Measurements from ENCODE around the gene MYO5C.

The MYO5C gene

DNA sequence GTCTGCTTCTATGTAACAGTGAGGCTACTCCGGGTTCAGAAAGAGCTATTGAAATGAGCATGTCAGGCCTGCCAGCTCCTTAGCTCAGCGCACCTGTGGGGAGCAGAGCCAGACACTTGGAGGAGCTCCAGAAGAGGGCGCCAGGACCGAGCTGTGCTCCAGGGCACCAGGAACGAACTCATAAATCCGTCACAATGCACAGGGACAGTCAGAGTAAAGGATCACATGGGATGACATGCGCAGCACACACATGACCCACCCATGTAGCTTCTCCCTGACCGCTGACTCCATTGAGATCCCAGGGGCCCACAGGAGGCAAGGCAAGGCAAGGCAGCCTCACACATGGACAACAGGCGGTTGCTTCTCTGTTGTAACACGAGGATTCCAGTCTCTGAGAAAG, 78.4 kb downstream of the MYO5C start:
- no peak for DNase-seq (ENCODE audit: low read depth, low spot score)

DNA sequence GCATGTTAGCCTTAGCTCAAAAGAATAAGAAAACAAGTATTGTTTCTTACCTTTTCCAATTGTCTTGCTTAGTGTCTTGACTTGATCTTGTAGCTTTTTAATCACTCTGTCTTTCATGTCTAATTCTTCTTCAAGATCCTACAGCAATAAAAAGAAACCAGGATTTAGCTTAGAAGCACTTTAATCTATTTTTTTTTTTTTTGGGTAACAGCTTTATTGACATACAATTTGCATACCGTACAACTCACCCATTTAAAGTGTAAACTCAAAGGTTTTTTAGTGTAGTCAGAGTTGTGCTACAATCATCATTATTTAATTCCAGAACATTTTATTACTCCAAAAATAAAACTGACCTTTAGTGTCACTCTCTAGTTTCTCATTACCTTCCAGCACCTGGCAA, 81.1 kb downstream of the MYO5C start:
- DNase-seq (ENCODE audit: low read depth, low spot score) = no peak

DNA sequence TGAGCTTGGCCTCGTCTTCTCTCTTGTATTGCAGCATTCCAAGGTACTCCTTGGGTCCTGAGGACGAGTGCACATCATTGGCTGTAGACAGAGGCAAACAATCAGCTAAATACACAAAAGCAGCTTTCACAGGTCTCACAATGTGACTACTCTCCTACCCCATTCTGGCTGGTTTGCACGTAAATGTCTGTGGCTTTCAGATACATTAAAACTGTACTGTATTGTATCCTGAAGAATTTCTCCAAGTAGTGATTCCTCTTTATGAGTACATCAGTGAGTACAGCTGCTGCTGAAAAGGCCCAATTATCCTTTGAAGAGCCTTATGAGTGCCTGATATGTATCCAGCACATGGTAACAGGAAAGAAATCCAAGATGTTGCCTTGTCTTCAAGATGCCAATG, 82.4 kb downstream of the MYO5C start:
- DNase-seq (ENCODE audit: low read depth, low spot score) = no peak

DNA sequence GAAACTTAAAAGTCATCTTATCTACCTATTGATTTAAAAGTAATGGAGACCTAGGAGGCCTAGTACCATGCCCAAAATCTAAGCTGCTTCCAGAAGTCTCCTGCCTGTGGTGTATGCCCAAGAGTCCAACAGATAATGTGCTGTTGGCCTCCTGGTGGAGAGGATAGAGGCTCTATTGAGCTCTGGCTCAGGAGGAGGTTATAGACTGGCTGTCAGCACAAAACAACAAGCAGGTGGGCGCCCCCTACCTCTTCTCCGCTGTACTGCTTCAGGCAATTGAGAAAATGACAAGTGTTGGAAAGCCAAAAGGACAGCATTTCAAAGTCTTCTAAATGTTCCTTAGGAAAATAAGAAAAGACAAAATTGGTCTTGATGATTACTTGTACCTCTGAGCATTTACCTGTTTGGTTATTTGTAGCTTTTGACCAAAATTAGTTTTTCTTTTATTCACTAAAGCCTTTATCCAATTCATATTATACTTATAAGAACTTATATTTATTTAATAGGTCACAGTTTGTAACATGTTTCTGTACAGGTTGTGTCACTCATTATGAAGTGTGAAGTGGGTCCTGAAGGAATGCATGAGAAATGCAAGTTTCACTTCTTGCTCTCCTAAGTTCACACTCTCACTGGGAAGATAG, 87.2 kb downstream of the MYO5C start:
- DNase-seq (ENCODE audit: low read depth, low spot score) = peak; percentile 57

DNA sequence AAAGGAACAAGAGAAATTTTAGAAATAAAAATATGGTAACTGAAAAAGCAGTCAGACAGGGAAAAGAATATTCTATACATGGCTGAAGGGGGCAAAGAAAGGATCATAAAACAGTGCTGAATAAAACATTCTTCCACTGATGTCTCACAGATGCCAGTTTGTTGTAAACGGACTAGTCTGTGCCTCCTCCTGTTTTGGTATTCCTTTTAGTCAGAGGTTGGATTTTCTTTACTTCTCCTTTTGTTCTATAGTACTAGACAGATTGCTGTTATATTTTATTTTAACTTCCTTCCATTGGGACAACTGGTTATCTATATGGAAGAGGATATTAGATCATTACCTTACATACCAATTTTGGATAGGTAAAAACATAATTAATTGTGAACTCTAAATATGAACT, 88.4 kb downstream of the MYO5C start:
- no peak for DNase-seq (ENCODE audit: low read depth, low spot score)

DNA sequence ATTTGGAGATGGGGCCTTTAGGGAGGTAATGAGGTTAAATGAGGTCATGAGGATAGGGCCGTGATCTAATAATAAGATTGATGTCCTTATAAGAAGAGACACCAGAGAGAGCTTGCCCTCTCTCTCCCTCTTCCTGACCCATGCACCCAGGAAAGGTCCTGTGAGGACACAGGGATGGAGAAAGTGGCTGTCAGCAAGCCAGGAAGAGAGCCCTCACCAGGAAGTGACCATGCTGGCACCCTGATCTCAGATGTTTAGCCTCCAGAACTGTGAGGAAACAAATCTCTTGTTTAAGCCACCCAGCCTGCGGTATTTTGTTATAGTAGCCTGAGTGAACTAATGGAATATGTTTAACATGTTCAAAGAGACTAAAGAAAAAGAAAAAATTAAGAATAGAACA, 89.2 kb downstream of the MYO5C start:
- no peak for DNase-seq (ENCODE audit: low read depth, low spot score)

DNA sequence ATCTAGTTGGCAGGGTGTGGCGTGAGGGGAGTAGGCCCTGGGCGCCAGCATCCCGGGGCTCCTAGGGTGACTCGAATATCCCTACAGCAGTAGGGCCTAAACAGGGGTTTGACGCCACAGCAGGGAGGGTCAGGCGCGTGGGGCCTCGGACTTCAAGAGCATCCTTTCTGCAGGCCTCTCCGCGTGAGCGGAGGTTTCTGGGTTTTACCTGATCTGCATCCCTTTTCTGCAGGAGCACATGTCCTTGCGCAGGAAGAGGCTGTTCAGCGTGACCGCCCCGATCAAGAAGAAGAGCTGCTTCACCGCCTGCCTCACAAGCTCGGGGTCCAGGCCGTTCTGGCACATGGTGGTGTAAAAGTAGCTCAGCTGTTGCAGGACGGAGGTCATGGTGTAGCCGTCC, 90.9 kb downstream of the MYO5C start:
- no peak for DNase-seq (ENCODE audit: low read depth, low spot score)

DNA sequence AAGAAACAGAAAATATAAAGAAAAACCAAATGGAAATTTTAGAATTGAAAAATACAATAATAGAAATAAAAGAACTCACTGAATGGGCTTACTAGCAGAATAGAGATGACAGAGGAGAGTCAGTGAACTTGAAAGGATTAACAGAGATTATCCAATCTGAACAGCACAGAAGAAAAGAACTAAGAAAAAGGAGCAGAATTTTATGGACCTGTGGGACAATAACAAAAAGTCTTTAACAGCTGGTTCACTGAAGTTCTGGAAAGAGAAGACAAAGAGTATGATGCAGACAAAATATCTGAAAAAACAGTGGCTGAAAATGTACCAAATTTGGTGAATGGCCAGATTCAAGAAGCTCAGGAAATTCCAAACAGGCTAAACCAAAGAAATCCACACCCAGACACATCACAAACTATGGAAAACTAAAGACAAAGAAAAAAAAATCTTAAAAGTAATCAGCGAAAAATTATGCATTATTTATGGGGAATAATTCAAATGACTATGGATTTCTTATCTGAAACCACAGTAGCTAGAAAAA, 94.7 kb downstream of the MYO5C start:
- DNase-seq (ENCODE audit: low read depth, low spot score) = no peak

DNA sequence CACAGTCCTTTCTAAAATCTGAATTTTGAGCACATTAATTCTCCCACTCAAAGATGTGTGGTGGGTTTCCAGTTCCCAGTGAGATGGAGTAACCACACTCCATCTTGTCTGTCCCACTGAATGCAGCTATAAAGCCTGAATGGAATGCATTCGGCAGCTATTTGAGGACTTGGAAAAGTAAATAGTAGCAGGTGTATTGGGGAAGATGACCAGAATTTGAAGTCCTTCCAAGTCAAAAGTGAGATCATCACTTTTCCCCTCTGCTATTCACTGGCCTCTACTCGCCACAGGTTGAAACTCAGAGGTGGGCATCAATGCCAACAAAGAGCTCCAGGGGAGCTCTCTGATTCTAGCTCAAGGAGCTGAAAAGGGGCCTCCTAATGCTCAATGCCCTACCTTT, 96.3 kb downstream of the MYO5C start:
- no peak for DNase-seq (ENCODE audit: low read depth, low spot score)

DNA sequence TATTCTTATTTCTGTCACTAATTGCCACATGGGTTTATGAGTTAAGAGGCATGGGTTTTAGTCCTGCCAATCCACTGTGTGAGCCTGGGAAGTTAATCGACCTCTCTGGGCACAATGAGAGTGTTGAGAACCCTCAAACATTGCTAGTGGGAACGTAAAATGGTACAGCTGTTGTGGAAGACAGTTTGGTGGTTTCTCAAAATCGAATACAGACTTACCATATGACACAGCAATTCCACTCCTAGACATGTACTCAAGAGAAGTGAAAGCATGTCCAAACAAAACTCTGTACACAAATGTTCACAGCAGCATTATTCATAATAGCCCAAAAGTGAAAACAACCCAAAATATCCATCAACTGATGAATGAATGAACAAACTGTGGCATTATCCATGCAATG, 98.7 kb downstream of the MYO5C start:
- no peak for DNase-seq (ENCODE audit: low read depth, low spot score)

DNA sequence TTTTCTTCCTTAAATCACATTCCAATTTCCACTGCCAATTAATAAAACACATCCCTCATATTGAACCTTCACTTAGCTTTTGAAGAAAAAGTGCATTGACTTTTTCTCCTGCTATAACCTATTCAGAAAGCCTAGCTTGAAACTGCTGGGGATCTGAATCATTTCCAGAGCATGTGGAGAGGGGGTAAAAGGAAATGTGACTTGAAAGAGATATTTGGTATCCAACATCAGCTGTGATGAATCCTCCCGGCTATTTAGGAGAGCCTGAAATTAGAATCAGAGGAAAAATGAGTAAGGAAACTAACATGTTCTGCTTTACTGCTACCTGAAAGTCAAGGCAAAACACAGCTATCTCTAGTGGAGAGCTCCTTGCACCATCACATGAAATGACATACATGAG, 101.8 kb downstream of the MYO5C start:
- no peak for DNase-seq (ENCODE audit: low read depth, low spot score)

DNA sequence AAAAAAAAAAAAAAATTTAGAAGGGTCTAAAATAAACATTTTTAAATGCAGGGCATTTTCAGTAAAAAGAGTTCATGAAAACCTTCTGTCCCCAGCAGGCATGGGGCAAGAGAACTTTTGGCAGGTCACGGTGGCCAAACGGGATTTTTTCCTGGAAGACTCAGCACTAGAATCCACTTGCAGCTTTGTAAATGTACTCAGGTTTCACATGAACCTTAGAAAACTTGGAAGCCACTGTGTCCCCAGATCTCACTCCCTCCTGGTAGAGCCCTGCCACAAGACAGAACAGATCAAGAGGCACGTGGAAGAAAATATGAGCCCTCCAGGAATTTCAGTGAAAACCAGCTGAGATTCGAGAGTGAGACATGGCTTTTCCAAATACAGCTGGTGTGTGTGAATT, 102.3 kb downstream of the MYO5C start:
- no peak for DNase-seq (ENCODE audit: low read depth, low spot score)

DNA sequence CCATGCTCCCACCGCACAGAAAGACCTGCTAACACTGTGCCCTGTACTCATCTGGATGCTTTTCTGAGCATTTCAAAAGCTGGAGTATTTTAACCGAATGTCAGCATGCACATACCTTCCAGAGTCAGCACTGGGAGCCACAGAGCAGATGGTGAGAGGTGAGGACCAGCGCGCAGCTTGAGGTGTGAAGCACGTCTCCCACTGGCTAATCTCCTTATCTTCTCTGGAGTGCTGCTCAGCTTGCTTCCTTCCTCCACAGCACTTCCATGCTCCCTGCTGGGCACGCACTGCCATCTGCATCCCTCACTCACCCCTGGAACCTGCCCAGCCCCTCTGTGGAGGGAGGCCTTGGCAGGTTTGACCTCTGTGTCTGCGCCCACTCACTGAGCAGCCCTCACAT, 104.4 kb downstream of the MYO5C start, which contains the start of gene GNB5:
Gene GNB5, minus strand, starts transcription at position 186 of the 400 bp plus-strand sequence. CDS start 6,716 bp downstream, outside the sequence.
- DNase-seq (ENCODE audit: low read depth, low spot score) = no peak

DNA sequence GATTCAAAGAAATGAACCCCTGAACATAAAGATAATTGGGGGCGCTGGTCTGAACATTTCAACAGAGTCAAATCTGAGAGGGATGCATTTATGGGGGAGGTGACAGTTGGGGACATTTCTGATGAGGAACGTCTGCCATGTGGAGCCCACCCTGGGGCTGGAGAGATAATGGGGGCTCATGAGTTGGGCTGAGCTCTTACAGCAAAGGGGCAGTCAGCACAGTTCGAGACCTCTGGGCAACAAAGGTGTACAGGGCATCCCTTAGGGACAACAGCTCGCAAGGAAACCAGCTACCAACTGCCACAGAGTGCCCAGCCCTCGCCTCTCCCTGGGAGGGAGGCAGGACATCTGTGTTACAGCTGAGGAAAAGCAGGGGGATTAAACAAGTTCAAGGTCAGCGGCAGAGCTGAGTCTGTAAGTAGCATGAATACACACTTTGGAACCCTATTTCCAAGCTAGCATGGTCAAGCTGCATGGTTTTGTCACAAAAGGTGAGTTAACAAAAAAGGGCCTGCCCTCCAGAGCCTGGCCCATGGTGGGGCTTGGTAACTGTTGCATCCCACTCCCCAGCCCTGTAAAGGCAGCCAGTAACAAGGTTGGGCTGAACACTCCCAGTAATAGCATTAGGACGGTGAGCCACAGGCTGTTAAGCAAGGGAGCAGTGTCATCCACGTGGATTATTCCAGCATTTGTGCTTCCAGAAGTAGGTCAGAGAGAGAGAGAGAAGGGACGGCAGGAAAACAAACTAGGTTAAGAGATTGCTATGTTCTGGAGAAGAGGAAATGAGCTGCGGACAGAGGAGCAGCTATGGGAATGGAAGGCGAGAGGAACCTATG, 108.7 kb downstream of the MYO5C start:
- no peak for DNase-seq (ENCODE audit: low read depth, low spot score)

DNA sequence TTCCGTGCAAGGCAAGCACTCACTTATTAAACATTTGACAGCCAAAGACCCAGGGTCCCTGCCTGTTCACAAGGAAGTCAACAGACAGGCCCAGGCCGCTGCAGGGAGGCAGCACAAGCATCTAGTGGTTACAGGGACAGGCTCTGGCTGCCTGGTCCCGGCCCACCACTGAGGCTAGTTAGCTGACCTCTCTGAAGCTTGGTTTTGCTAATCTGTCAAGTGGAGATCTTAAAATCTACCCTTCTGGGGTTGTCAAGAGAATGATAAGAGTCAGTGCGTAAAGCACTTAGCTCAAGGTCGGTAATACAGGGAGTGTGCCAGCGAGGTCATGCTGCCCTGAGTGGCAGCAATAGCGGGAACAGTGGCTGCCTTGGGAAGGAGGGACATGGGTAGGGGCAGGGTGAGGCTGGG, 110.4 kb downstream of the MYO5C start:
- no peak for DNase-seq (ENCODE audit: low read depth, low spot score)

DNA sequence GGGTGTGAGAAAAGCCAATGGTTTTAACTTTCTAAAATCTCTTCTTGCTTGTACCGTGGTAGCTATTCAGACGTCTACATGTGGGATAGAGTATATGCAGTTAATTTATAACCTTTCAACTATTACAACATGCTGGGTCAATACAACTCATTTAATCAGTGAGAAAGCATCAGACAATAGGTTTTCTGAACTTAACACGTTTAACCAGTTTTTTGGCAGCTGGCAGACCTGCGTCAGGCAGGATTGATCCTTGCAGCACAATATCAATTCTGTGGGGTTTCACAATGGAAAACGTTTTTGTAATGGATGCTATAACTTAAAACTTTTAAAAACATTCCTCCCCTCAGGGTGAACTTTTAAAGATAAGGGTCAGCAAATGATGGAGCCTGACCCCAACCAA, 110.9 kb downstream of the MYO5C start:
- DNase-seq (ENCODE audit: low read depth, low spot score) = no peak

DNA sequence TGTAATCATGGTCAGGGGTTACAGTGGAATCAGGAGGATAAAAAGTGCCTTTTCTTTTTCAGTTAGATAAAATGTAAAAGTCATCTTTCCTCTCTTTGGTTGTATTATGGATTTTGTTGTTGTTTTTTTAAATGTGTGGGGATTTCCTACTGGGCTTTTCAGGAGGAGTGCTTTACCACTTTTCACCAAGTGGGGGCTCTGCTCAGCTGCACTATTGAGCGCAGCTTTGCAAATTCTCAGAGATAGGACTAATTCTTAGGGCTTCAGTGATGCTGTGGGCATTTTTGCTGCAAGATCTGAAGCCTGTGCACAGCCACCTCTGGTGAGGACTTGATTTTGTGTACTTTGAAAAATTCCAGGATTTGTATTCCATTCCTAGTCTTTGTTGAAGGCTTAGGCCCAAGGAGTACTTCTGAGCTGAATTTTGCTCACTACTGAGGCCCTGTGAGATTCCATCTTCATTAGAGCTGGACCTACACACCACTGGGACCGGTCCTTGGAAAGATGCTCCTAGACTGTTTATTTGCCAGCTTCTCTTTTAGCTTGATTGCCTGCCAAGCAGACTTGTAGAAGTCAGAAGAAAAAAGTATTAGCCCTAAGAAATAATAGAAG, 111.9 kb downstream of the MYO5C start:
- peak; percentile 51 for DNase-seq (ENCODE audit: low read depth, low spot score)

DNA sequence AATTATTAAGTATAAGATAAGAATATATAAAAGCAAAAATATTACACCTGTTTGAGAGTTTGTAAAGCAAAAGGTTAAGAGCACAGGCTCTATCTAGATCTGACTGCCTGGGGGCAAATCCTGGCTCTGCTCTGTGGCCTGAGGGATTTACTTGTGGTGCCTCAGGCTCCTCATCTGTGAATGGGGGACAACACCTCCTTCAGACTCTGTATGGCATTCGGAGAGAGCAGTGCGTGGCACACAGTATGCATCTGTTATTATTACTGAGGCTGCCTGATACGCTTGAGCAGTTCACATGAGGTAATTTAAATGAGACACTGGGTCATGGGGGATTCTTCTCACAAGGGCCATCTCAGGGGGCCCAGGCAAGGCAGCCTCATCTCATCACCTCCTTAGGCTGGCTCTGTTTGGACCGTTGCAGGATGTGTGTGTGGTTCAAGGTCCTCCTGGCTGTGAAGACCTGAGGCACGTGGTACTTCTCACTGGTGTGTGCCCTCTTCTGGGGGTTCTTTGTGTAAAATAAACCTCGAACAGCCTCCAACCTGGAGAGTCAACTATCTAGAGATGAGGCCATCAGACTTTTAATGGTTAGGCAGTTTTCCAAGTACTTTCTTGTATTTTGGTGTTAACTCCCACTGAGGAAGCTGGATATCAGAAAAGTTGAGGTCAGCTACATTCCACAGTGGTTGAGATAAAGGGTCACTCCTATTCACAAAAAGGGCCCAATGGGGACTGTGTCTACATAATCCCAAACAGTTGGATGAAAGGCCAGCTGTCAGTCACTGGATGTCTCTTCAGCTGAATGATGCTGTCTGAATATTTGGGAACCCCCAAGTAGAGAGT, 113.4 kb downstream of the MYO5C start:
- DNase-seq (ENCODE audit: low read depth, low spot score) = no peak

DNA sequence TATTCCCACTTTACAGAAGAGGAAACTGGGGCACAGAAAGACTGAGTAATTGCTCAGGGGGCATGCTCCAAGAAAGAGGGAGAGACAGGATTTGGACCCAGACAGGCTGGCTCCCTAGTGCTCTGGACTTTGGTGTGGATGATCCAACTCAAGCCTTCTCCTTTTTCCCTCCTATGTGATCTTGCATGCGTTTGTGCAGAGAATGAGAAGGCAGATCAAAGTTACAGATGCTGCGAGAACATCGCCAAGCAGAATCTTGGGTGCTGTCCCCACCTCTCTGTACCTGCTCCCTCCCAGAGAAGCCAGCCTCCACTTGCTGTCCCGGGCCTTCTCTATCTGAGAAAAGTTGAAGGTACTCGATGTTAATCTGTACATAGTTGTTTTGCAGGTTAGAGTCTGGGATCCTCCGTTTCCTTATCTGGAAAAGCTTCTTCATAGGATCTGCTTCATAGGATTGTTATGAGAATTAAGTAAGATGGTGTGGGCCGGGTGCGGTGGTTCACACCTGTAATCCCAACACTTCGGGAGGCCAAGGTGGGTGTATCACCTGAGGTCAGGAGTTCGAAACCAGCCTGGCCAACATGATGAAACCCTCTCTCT, 114.7 kb downstream of the MYO5C start:
- DNase-seq (ENCODE audit: low read depth, low spot score) = no peak

DNA sequence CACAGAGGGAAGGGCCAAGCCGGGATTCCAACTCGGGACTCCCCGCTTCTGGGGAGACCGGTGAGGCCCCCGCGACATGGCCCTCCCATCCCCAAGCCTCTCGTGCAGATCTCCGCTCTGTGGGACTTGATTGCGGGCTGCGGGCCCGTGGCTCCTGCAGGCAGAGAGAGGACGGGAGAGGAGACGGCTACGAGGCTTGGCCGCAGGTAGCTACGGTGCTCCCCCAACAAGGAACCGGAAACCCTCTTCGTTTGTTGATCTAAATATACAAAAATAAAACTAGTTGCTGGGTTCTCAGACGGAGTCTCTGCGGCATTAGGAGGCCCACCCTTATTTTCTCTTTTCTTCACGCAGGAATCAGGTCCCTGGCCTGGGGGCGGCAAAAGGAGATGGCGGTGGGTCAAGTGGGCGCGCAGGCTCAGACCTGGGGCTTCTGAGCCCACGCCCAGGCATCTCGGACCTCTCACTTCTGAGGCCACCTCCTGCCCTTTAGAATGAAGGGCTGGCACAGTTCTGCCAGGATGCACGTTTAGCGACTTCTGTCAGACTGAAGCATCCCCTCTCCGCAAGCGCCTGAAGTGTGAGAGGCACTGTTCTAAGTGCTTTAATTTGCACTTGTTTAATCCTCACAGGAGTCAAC, 115.3 kb downstream of the MYO5C start:
- no peak for DNase-seq (ENCODE audit: low read depth, low spot score)

Measured in astrocyte of the hippocampus (primary cell).